ENCODE results near the gene SERPINA4. TPM values are rescaled to one million over a fixed set of nuclear protein-coding genes. Genes with fewer than 3 reads are reported as not detected.

The SERPINA4 gene
- total and polyA plus RNA-seq, 2 of the 13 experiments (the other 11 are each of a cell fraction or from before 2014, with no cell fraction given): 39.1 to 57.8 TPM

GRCh38 chr14:94564381-94564780 is 3.1 kb downstream of the SERPINA4 start (continued):
- TF ChIP-seq ZNF207 (IDR thresholded peaks at IDR 0.05; ENCODE audit: borderline replicate concordance) (no peak), ZBTB40 (IDR thresholded peaks at IDR 0.05) (peak; percentile 90), ZBTB40 (CRISPR knock-in tag; IDR thresholded peaks at IDR 0.05) (peak; percentile 99), JARID2 (CRISPR knock-in tag; IDR thresholded peaks at IDR 0.05; ENCODE audit: insufficient replicate concordance) (no peak), ZNF17 (CRISPR knock-in tag; IDR thresholded peaks at IDR 0.05) (no peak), HMGXB3 (CRISPR knock-in tag; IDR thresholded peaks at IDR 0.05; ENCODE audit: borderline replicate concordance) (no peak), MNT (IDR thresholded peaks at IDR 0.05) (no peak), KLF12 (CRISPR knock-in tag; IDR thresholded peaks at IDR 0.05; ENCODE audit: borderline replicate concordance) (no peak), TAF15 (IDR thresholded peaks at IDR 0.05; ENCODE audit: low read depth, low read length, poor library complexity, severe bottlenecking) (no peak), RBAK (CRISPR knock-in tag; IDR thresholded peaks at IDR 0.05) (no peak)

All from HepG2 (cell line).